ENCODE results near the gene KRTAP9-2. TPM values are rescaled to one million over a fixed set of nuclear protein-coding genes. Genes with fewer than 3 reads are reported as not detected.
"Not testable (repeated sequence)": the region's sequence is repeated elsewhere in the genome, so short reads cannot be mapped to it uniquely, and the experiment has no call there.

KRTAP9-2 gene
- total and polyA plus RNA-seq, 4 donors = not detected

GRCh38 chr17:41251261-41251660, 24.8 kb downstream of the KRTAP9-2 start:
- intact Hi-C loops (cut with DNase I) = no loop called here
- H3K36me3 ChIP-seq (ENCODE audit: control insufficient read depth in 1 of 2, insufficient read depth in 2 of 2, low read length in 1 of 2) = no peaks in the 10 kb centered on the region
- no peaks in the 10 kb centered on the region for H3K27me3 ChIP-seq (ENCODE audit: control insufficient read depth in 1 of 2, insufficient read depth in 2 of 2, low read length in 1 of 2)
- no peaks in the 10 kb centered on the region for H3K4me1 ChIP-seq (ENCODE audit: control insufficient read depth in 1 of 2, insufficient read depth in 2 of 2, low read length in 2 of 2)
- H3K9me3 ChIP-seq (ENCODE audit: control insufficient read depth, low read length) = no peaks in the 10 kb centered on the region
- WGBS, 2 donors = 86 to 95% methylated on average over 1 of the region's 1 CpG
- no peak for ATAC-seq (ENCODE audit: low FRiP score)
- DNase-seq = no peak
- no peak overlapping the region for H3K4me3 ChIP-seq (ENCODE audit: low read length in 2 of 2)
- no peak overlapping the region for H3K27ac ChIP-seq (ENCODE audit: low read depth in 1 of 2, low read length in 2 of 2)

DNA sequence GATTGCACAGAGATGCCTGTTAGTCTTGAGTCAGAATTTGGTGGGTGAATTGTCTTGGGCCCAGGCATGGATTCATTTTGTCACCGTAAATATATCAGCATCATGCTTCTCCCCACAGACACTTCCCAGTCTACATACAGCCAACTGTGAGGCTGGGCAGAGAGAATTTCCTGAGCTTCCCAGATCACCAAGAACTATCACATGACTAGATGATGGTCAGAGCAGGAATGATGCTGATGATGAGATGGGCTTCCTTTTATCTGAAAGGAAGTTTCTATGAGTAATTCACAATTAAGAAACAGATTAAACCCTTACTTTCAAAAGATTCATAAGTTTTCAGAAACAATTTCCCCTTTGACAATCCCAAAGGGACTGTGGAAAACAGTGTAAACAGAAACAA, 28.4 kb downstream of the KRTAP9-2 start:
- WGBS, 2 donors = 0 to 29% methylated on average over 1 of the region's 1 CpG
- ATAC-seq (ENCODE audit: low FRiP score) (no peak), DNase-seq (no peak)
- no peak overlapping the region for H3K27ac ChIP-seq (ENCODE audit: low read depth in 1 of 2, low read length in 2 of 2)
- no peaks in the 10 kb centered on the region for H3K4me1 ChIP-seq (ENCODE audit: control insufficient read depth in 1 of 2, insufficient read depth in 2 of 2, low read length in 2 of 2)
- no peaks in the 10 kb centered on the region for H3K9me3 ChIP-seq (ENCODE audit: control insufficient read depth, low read length)
- H3K27me3 ChIP-seq (ENCODE audit: control insufficient read depth in 1 of 2, insufficient read depth in 2 of 2, low read length in 1 of 2) = no peaks in the 10 kb centered on the region
- H3K36me3 ChIP-seq (ENCODE audit: control insufficient read depth in 1 of 2, insufficient read depth in 2 of 2, low read length in 1 of 2) = no peaks in the 10 kb centered on the region
- H3K4me3 ChIP-seq (ENCODE audit: low read length in 2 of 2) = no peak overlapping the region
- intact Hi-C loops (cut with DNase I) = no loop called here

DNA sequence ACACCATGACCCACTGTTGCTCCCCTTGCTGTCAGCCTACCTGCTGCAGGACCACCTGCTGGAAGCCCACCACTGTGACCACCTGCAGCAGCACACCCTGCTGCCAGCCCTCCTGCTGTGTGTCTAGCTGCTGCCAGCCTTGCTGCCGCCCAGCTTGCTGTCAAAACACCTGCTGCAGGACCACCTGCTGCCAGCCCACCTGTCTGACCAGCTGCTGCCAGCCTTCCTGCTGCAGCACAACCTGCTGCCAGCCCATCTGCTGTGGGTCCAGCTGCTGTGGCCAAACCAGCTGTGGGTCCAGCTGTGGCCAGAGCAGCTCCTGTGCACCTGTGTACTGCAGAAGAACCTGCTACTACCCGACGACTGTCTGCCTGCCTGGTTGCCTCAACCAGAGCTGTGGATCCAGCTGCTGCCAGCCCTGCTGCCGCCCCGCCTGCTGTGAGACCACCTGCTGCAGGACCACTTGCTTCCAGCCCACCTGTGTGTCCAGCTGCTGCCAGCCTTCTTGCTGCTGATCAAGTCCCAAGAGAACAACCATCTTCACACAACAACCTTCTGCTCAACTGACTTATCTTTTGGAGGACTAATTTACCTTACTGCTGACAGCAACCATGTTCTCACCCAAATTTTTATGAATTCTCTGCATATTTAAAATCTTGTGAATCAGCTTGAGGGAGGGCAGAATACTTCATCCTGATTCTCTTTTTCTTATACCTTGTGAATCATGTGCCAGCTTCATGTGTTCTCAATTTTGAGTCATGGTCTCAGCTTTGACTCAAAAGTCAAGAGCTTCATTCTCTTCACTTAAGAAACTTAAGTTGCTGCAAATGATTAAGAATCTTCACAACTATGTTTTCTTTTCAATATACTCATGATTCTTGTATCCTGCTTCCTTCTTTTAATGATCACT, 29.2 kb downstream of the KRTAP9-2 start, which contains the start of gene KRTAP9-9:
Gene KRTAP9-9, plus strand, starts transcription at position 4 of the 910 bp plus-strand sequence.
- not testable (repeated sequence) for ATAC-seq (ENCODE audit: low FRiP score); H3K27me3 ChIP-seq (ENCODE audit: control insufficient read depth in 1 of 2, insufficient read depth in 2 of 2, low read length in 1 of 2)
- WGBS, 2 donors = 69 to 72% methylated on average over 5 of the region's 5 CpGs

GRCh38 chr17:41256291-41256685, 29.8 kb downstream of the KRTAP9-2 start:
- 73 to 82% methylated on average over 1 of the region's 1 CpG for WGBS, 2 donors
- Histone ChIP-seq H3K36me3 (ENCODE audit: control insufficient read depth in 1 of 2, insufficient read depth in 2 of 2, low read length in 1 of 2) (no peaks in the 10 kb centered on the region), H3K27me3 (ENCODE audit: control insufficient read depth in 1 of 2, insufficient read depth in 2 of 2, low read length in 1 of 2) (no peaks in the 10 kb centered on the region), H3K4me3 (ENCODE audit: low read length in 2 of 2) (no peak overlapping the region), H3K9me3 (ENCODE audit: control insufficient read depth, low read length) (no peaks in the 10 kb centered on the region), H3K27ac (ENCODE audit: low read depth in 1 of 2, low read length in 2 of 2) (no peak overlapping the region), H3K4me1 (ENCODE audit: control insufficient read depth in 1 of 2, insufficient read depth in 2 of 2, low read length in 2 of 2) (no peaks in the 10 kb centered on the region)
- DNase-seq (no peak), ATAC-seq (ENCODE audit: low FRiP score) (no peak)
- intact Hi-C loops (cut with DNase I) = no loop called here

More for the DNA sequence above, 29.2 kb downstream of the KRTAP9-2 start, which contains the start of gene KRTAP9-9:
- H3K9me3 ChIP-seq (ENCODE audit: control insufficient read depth, low read length); H3K4me1 ChIP-seq (ENCODE audit: control insufficient read depth in 1 of 2, insufficient read depth in 2 of 2, low read length in 2 of 2); H3K27ac ChIP-seq (ENCODE audit: low read depth in 1 of 2, low read length in 2 of 2); intact Hi-C loops (cut with DNase I); DNase-seq; H3K4me3 ChIP-seq (ENCODE audit: low read length in 2 of 2); H3K36me3 ChIP-seq (ENCODE audit: control insufficient read depth in 1 of 2, insufficient read depth in 2 of 2, low read length in 1 of 2): not testable (repeated sequence)

DNA sequence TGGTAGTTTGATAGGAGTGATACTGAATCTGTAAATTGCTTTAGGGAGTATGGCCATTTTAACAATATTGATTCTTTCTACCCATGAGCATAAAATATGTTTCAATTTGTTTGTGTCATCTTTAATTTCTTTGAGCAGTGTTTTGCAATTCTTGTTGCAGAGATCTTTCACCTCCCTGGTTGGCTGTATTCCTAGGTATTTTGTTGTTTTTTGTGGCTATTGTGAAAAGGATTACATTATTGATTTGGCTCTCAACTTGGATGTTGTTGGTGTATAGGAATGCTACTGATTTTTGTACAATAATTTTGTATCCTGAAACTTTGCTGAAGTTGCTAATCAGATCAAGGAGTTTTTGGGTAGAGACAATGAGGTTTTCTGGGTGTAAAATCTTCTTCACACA, 32.0 kb downstream of the KRTAP9-2 start:
- H3K27ac ChIP-seq (ENCODE audit: low read depth in 1 of 2, low read length in 2 of 2) = no peak overlapping the region
- DNase-seq (no peak), ATAC-seq (ENCODE audit: low FRiP score) (no peak)
- no peaks in the 10 kb centered on the region for H3K9me3 ChIP-seq (ENCODE audit: control insufficient read depth, low read length)
- H3K27me3 ChIP-seq (ENCODE audit: control insufficient read depth in 1 of 2, insufficient read depth in 2 of 2, low read length in 1 of 2) = no peaks in the 10 kb centered on the region
- intact Hi-C loops (cut with DNase I) = no loop called here
- H3K4me1 ChIP-seq (ENCODE audit: control insufficient read depth in 1 of 2, insufficient read depth in 2 of 2, low read length in 2 of 2) = no peaks in the 10 kb centered on the region
- H3K36me3 ChIP-seq (ENCODE audit: control insufficient read depth in 1 of 2, insufficient read depth in 2 of 2, low read length in 1 of 2) = no peaks in the 10 kb centered on the region
- no peak overlapping the region for H3K4me3 ChIP-seq (ENCODE audit: low read length in 2 of 2)

GRCh38 chr17:41263212-41263611, 36.8 kb downstream of the KRTAP9-2 start:
- Histone ChIP-seq H3K4me1 (ENCODE audit: control insufficient read depth in 1 of 2, insufficient read depth in 2 of 2, low read length in 2 of 2) (no peaks in the 10 kb centered on the region), H3K27ac (ENCODE audit: low read depth in 1 of 2, low read length in 2 of 2) (no peak overlapping the region), H3K27me3 (ENCODE audit: control insufficient read depth in 1 of 2, insufficient read depth in 2 of 2, low read length in 1 of 2) (no peaks in the 10 kb centered on the region), H3K36me3 (ENCODE audit: control insufficient read depth in 1 of 2, insufficient read depth in 2 of 2, low read length in 1 of 2) (no peaks in the 10 kb centered on the region), H3K9me3 (ENCODE audit: control insufficient read depth, low read length) (no peaks in the 10 kb centered on the region), H3K4me3 (ENCODE audit: low read length in 2 of 2) (no peak overlapping the region)
- DNase-seq (no peak), ATAC-seq (ENCODE audit: low FRiP score) (no peak)
- 81 to 88% methylated on average over 2 of the region's 2 CpGs for WGBS, 2 donors
- intact Hi-C loops (cut with DNase I) = no loop called here

GRCh38 chr17:41264599-41264998, 38.2 kb downstream of the KRTAP9-2 start:
- Histone ChIP-seq H3K4me3 (ENCODE audit: low read length in 2 of 2) (no peak overlapping the region), H3K36me3 (ENCODE audit: control insufficient read depth in 1 of 2, insufficient read depth in 2 of 2, low read length in 1 of 2) (no peaks in the 10 kb centered on the region), H3K27ac (ENCODE audit: low read depth in 1 of 2, low read length in 2 of 2) (no peak overlapping the region), H3K4me1 (ENCODE audit: control insufficient read depth in 1 of 2, insufficient read depth in 2 of 2, low read length in 2 of 2) (no peaks in the 10 kb centered on the region), H3K9me3 (ENCODE audit: control insufficient read depth, low read length) (no peaks in the 10 kb centered on the region), H3K27me3 (ENCODE audit: control insufficient read depth in 1 of 2, insufficient read depth in 2 of 2, low read length in 1 of 2) (no peaks in the 10 kb centered on the region)
- ATAC-seq (ENCODE audit: low FRiP score) = no peak
- 51% methylated on average over 3 of the region's 3 CpGs for WGBS, 2 donors
- no peak for DNase-seq
- intact Hi-C loops (cut with DNase I) = no loop called here

GRCh38 chr17:41265078-41265477, 38.6 kb downstream of the KRTAP9-2 start, which contains the start of gene KRTAP9-6:
TSS of gene KRTAP9-6 (plus strand) at chr17:41265378. CDS start at chr17:41265378, 0 bp downstream.
- DNase-seq = no peak
- Histone ChIP-seq H3K4me3 (ENCODE audit: low read length in 2 of 2) (no peak within 1 kb of the TSS), H3K27me3 (ENCODE audit: control insufficient read depth in 1 of 2, insufficient read depth in 2 of 2, low read length in 1 of 2) (no peaks in the 10 kb centered on the region), H3K27ac (ENCODE audit: low read depth in 1 of 2, low read length in 2 of 2) (no peak within 1 kb of the TSS), H3K4me1 (ENCODE audit: control insufficient read depth in 1 of 2, insufficient read depth in 2 of 2, low read length in 2 of 2) (no peaks in the 10 kb centered on the region), H3K9me3 (ENCODE audit: control insufficient read depth, low read length) (no peaks in the 10 kb centered on the region), H3K36me3 (ENCODE audit: control insufficient read depth in 1 of 2, insufficient read depth in 2 of 2, low read length in 1 of 2) (no peaks in the 10 kb centered on the region)
- WGBS, 2 donors = 57% methylated on average over 2 of the region's 2 CpGs
- no peak for ATAC-seq (ENCODE audit: low FRiP score)
- intact Hi-C loops (cut with DNase I) = no loop called here

GRCh38 chr17:41267711-41268110, 41.3 kb downstream of the KRTAP9-2 start:
- no peaks in the 10 kb centered on the region for H3K36me3 ChIP-seq (ENCODE audit: control insufficient read depth in 1 of 2, insufficient read depth in 2 of 2, low read length in 1 of 2)
- no peak overlapping the region for H3K4me3 ChIP-seq (ENCODE audit: low read length in 2 of 2)
- intact Hi-C loops (cut with DNase I) = no loop called here
- H3K4me1 ChIP-seq (ENCODE audit: control insufficient read depth in 1 of 2, insufficient read depth in 2 of 2, low read length in 2 of 2) = no peaks in the 10 kb centered on the region
- H3K27me3 ChIP-seq (ENCODE audit: control insufficient read depth in 1 of 2, insufficient read depth in 2 of 2, low read length in 1 of 2) = no peaks in the 10 kb centered on the region
- no peak overlapping the region for H3K27ac ChIP-seq (ENCODE audit: low read depth in 1 of 2, low read length in 2 of 2)
- ATAC-seq (ENCODE audit: low FRiP score) (no peak), DNase-seq (no peak)
- no peaks in the 10 kb centered on the region for H3K9me3 ChIP-seq (ENCODE audit: control insufficient read depth, low read length)
- 81% methylated on average over 3 of the region's 3 CpGs; no CpG with 5 or more reads in 1 of the 2 donors for WGBS, 2 donors
